Naive B cell (primary cell): ENCODE data around the gene TLR8. TPM values are rescaled to one million over a fixed set of nuclear protein-coding genes. Genes with fewer than 3 reads are reported as not detected.

ENCODE experiments used
- ATAC-seq, 2 donors: fragments of 150-1000 bp; cut with Tn5 transposase; 2 replicates each; pipeline ENCODE4 v1.10.0; 2021; ENCODE audit warnings: low read depth in 2 of 2, mild to moderate bottlenecking in 2 of 2, moderate library complexity in 2 of 2
- DNase-seq: peaks from one replicate; pipeline ENCODE4 v3.0.0; 2022
- H3K27ac Mint-ChIP-seq, 6 donors: one replicate each; pipeline ENCODE4 v1.8.0; 2020 to 2022; ENCODE audit warnings: mild to moderate bottlenecking in 6 of 6, mixed read lengths in 6 of 6, moderate library complexity in 5 of 6, inconsistent platforms in 2 of 6
- H3K27me3 Mint-ChIP-seq, 3 donors: one replicate each; pipeline ENCODE4 v1.8.0; 2021 to 2022; ENCODE audit warnings: mixed read lengths in 3 of 3, mild to moderate bottlenecking in 1 of 3
- H3K36me3 Mint-ChIP-seq, 2 donors: one replicate each; pipeline ENCODE4 v1.8.0; 2020 to 2022; ENCODE audit warnings: mixed read lengths in 2 of 2, inconsistent platforms in 1 of 2, mild to moderate bottlenecking in 1 of 2
- H3K4me1 Mint-ChIP-seq, 3 donors: one replicate each; pipeline ENCODE4 v1.8.0; 2020 to 2022; ENCODE audit warnings: mixed read lengths in 3 of 3, inconsistent platforms in 1 of 3, mild to moderate bottlenecking in 1 of 3, moderate library complexity in 1 of 3
- H3K4me3 Mint-ChIP-seq, 8 donors: one replicate each; pipeline ENCODE4 v1.8.0; 2020 to 2022; ENCODE audit warnings: mild to moderate bottlenecking in 8 of 8, mixed read lengths in 8 of 8, moderate library complexity in 8 of 8, inconsistent platforms in 2 of 8
- H3K9me3 Mint-ChIP-seq, 7 donors: one replicate each; pipeline ENCODE4 v1.8.0; 2020 to 2022; ENCODE audit warnings: mixed read lengths in 7 of 7, mild to moderate bottlenecking in 5 of 7, inconsistent platforms in 2 of 7, moderate library complexity in 1 of 7
- polyA plus RNA-seq, 6 donors: library from polyadenylated mRNA; unstranded; fragments of 300-500 nt; fragmentation: Illumina TruSeq; gene quantifications; one replicate each; pipeline ENCODE4 v1.2.3, GENCODE V29; 2021; ENCODE audit warnings: low read depth in 6 of 6

The TLR8 gene
- polyA plus RNA-seq, 6 donors from 2014 or later: 0.07 to 0.13 (median 0.12) TPM; not detected in 1

GRCh38 chrX:12903646-12904045, 2.8 kb upstream of the TLR8 start:
- Mint-ChIP-seq H3K4me3 (peak overlapping the region in 1 of 8 donors; percentile 1), H3K9me3 (peaks cover 0 to 2% (median 0%) of the 10 kb centered on the region in 7 donors), H3K27ac (peak overlapping the region in 1 of 6 donors; percentile 70), H3K27me3 (peaks cover 0 to 22% (median 0%) of the 10 kb centered on the region in 3 donors), H3K4me1 (peaks cover 6 to 12% (median 8%) of the 10 kb centered on the region in 3 donors), H3K36me3 (no peaks in the 10 kb centered on the region)
- DNase-seq: no peak
- ATAC-seq: no peak

GRCh38 chrX:12910423-12911121, 4.2 kb downstream of the TLR8 start:
- H3K9me3 Mint-ChIP-seq: peaks cover 0 to 2% (median 0%) of the 10 kb centered on the region in 7 donors
- no peak overlapping the region for H3K4me3 Mint-ChIP-seq
- DNase-seq: no peak
- H3K27me3 Mint-ChIP-seq: peaks cover 0 to 6% (median 5%) of the 10 kb centered on the region in 3 donors
- ATAC-seq: no peak
- peaks cover 0 to 7% (median 0%) of the 10 kb centered on the region in 3 donors for H3K4me1 Mint-ChIP-seq
- peak overlapping the region in 1 of 6 donors; percentile 18 for H3K27ac Mint-ChIP-seq
- H3K36me3 Mint-ChIP-seq: no peaks in the 10 kb centered on the region

- no peaks in the 10 kb centered on the region for H3K36me3 Mint-ChIP-seq
- ATAC-seq (no peak), DNase-seq (no peak)
- no peaks in the 10 kb centered on the region for H3K9me3 Mint-ChIP-seq
- peaks cover 0 to 7% (median 0%) of the 10 kb centered on the region in 3 donors for H3K4me1 Mint-ChIP-seq
- peak overlapping the region in 2 of 6 donors; percentile 18 to 40 for H3K27ac Mint-ChIP-seq
- H3K27me3 Mint-ChIP-seq: peaks cover 0 to 11% (median 5%) of the 10 kb centered on the region in 3 donors
- peak overlapping the region in 1 of 8 donors; percentile 11 for H3K4me3 Mint-ChIP-seq
These were observed 4.7 kb downstream of the TLR8 start for GRCh38 chrX:12911122-12911470.

- no peak overlapping the region for H3K27ac Mint-ChIP-seq
- no peaks in the 10 kb centered on the region for H3K9me3 Mint-ChIP-seq
- H3K4me3 Mint-ChIP-seq: no peak overlapping the region
- no peaks in the 10 kb centered on the region for H3K36me3 Mint-ChIP-seq
- peaks cover 0 to 23% (median 5%) of the 10 kb centered on the region in 3 donors for H3K27me3 Mint-ChIP-seq
- peaks cover 0 to 7% (median 0%) of the 10 kb centered on the region in 3 donors for H3K4me1 Mint-ChIP-seq
- DNase-seq (no peak), ATAC-seq (no peak)
These were observed 6.5 kb downstream of the TLR8 start for GRCh38 chrX:12912791-12913482.

- no peak for DNase-seq
- H3K4me3 Mint-ChIP-seq: no peak overlapping the region
- no peak for ATAC-seq
- no peaks in the 10 kb centered on the region for H3K36me3 Mint-ChIP-seq
- H3K27ac Mint-ChIP-seq: no peak overlapping the region
- no peaks in the 10 kb centered on the region for H3K4me1 Mint-ChIP-seq
- H3K9me3 Mint-ChIP-seq: peaks cover 0 to 15% (median 1%) of the 10 kb centered on the region in 7 donors
- H3K27me3 Mint-ChIP-seq: peaks cover 0 to 38% (median 5%) of the 10 kb centered on the region in 3 donors
These were observed 11.3 kb downstream of the TLR8 start for GRCh38 chrX:12917753-12918152.

- H3K36me3 Mint-ChIP-seq: no peaks in the 10 kb centered on the region
- H3K27me3 Mint-ChIP-seq: peaks cover 0 to 40% (median 5%) of the 10 kb centered on the region in 3 donors
- peaks cover 0 to 15% (median 1%) of the 10 kb centered on the region in 7 donors for H3K9me3 Mint-ChIP-seq
- ATAC-seq: no peak
- H3K4me1 Mint-ChIP-seq: peaks cover 0 to 4% (median 0%) of the 10 kb centered on the region in 3 donors
- no peak overlapping the region for H3K4me3 Mint-ChIP-seq
- no peak for DNase-seq
- no peak overlapping the region for H3K27ac Mint-ChIP-seq
These were observed 12.6 kb downstream of the TLR8 start for GRCh38 chrX:12919051-12919450.

GRCh38 chrX:12919620-12920019, 13.2 kb downstream of the TLR8 start:
- H3K4me3 Mint-ChIP-seq: no peak overlapping the region
- H3K9me3 Mint-ChIP-seq: peaks cover 0 to 15% (median 1%) of the 10 kb centered on the region in 7 donors
- H3K27me3 Mint-ChIP-seq: peaks cover 0 to 46% (median 1%) of the 10 kb centered on the region in 3 donors
- H3K36me3 Mint-ChIP-seq: no peaks in the 10 kb centered on the region
- DNase-seq (no peak), ATAC-seq (no peak)
- no peak overlapping the region for H3K27ac Mint-ChIP-seq
- peaks cover 0 to 4% (median 0%) of the 10 kb centered on the region in 3 donors for H3K4me1 Mint-ChIP-seq

- H3K9me3 Mint-ChIP-seq: peaks cover 0 to 17% (median 1%) of the 10 kb centered on the region in 7 donors
- H3K4me1 Mint-ChIP-seq: peaks cover 0 to 4% (median 0%) of the 10 kb centered on the region in 3 donors
- ATAC-seq (no peak), DNase-seq (no peak)
- H3K27ac Mint-ChIP-seq: peak overlapping the region in 1 of 6 donors; percentile 44
- H3K27me3 Mint-ChIP-seq: peaks cover 0 to 43% (median 0%) of the 10 kb centered on the region in 3 donors
- H3K36me3 Mint-ChIP-seq: no peaks in the 10 kb centered on the region
- no peak overlapping the region for H3K4me3 Mint-ChIP-seq
These were observed 14.6 kb downstream of the TLR8 start for GRCh38 chrX:12920990-12921389.

GRCh38 chrX:12921886-12922598, 15.6 kb downstream of the TLR8 start:
- Mint-ChIP-seq H3K27me3 (peaks cover 0 to 32% (median 0%) of the 10 kb centered on the region in 3 donors), H3K27ac (no peak overlapping the region), H3K9me3 (peaks cover 0 to 19% (median 1%) of the 10 kb centered on the region in 7 donors), H3K4me1 (peaks cover 0 to 4% (median 0%) of the 10 kb centered on the region in 3 donors), H3K4me3 (no peak overlapping the region), H3K36me3 (no peaks in the 10 kb centered on the region)
- ATAC-seq: no peak
- DNase-seq: no peak

GRCh38 chrX:12922599-12922919, 16.1 kb downstream of the TLR8 start:
- ATAC-seq (no peak), DNase-seq (no peak)
- Mint-ChIP-seq H3K27me3 (peaks cover 0 to 30% (median 0%) of the 10 kb centered on the region in 3 donors), H3K9me3 (peaks cover 0 to 19% (median 1%) of the 10 kb centered on the region in 7 donors), H3K27ac (no peak overlapping the region), H3K4me3 (no peak overlapping the region), H3K36me3 (no peaks in the 10 kb centered on the region), H3K4me1 (peaks cover 0 to 4% (median 0%) of the 10 kb centered on the region in 3 donors)

GRCh38 chrX:12929701-12930100, 23.3 kb downstream of the TLR8 start:
- Mint-ChIP-seq H3K4me1 (no peaks in the 10 kb centered on the region), H3K9me3 (peaks cover 0 to 11% (median 0%) of the 10 kb centered on the region in 7 donors), H3K27me3 (peaks cover 0 to 41% (median 0%) of the 10 kb centered on the region in 3 donors), H3K36me3 (no peaks in the 10 kb centered on the region), H3K4me3 (no peak overlapping the region), H3K27ac (no peak overlapping the region)
- DNase-seq (no peak), ATAC-seq (no peak)

GRCh38 chrX:12930150-12930549, 23.7 kb downstream of the TLR8 start:
- H3K4me3 Mint-ChIP-seq: peak overlapping the region in 1 of 8 donors; percentile 40
- peaks cover 0 to 10% (median 0%) of the 10 kb centered on the region in 7 donors for H3K9me3 Mint-ChIP-seq

GRCh38 chrX:12932244-12932643, 25.8 kb downstream of the TLR8 start:
- Mint-ChIP-seq H3K27ac (no peak overlapping the region), H3K9me3 (peaks cover 0 to 6% (median 0%) of the 10 kb centered on the region in 7 donors), H3K36me3 (no peaks in the 10 kb centered on the region), H3K27me3 (peaks cover 0 to 42% (median 0%) of the 10 kb centered on the region in 3 donors), H3K4me1 (no peaks in the 10 kb centered on the region), H3K4me3 (no peak overlapping the region)
- ATAC-seq: no peak
- no peak for DNase-seq

More at GRCh38 chrX:12930150-12930549, 23.7 kb downstream of the TLR8 start:
- no peak for DNase-seq
- Mint-ChIP-seq H3K4me1 (no peaks in the 10 kb centered on the region), H3K36me3 (no peaks in the 10 kb centered on the region), H3K27ac (no peak overlapping the region), H3K27me3 (peaks cover 0 to 41% (median 0%) of the 10 kb centered on the region in 3 donors)
- ATAC-seq: no peak
